AG04450 (cell line): ENCODE data around the gene LACTBL1. TPM values are rescaled to one million over a fixed set of nuclear protein-coding genes. Genes with fewer than 3 reads are reported as not detected.
"Not testable (repeated sequence)": the region's sequence is repeated elsewhere in the genome, so short reads cannot be mapped to it uniquely, and the experiment has no call there.

Source experiments
- CTCF ChIA-PET: fragments of 300-600, 350-600 bp; formaldehyde crosslinking; extraction: SDS; loops from one replicate; lab custom pipeline; 2022; ENCODE audit warnings: antibody characterized with exemption, inconsistent platforms; lab: Charles Lee
- POLR2A ChIA-PET: fragments of 350-600 bp; formaldehyde crosslinking; extraction: SDS; loops from one replicate; lab custom pipeline; 2021; ENCODE audit warnings: antibody characterized with exemption, inconsistent platforms; lab: Yijun Ruan, JAX
- DNase-seq: peaks from one replicate; pipeline ENCODE4 v3.0.0-alpha.2; 2011; ENCODE audit warnings: low read depth, low spot score
- H3K27ac ChIP-seq: one replicate; pipeline ENCODE4 v1.5.1; 2012; ENCODE audit warnings: low read depth, low read length, control low read depth
- H3K27me3 ChIP-seq: one replicate; pipeline ENCODE4 v1.6.0; 2012; ENCODE audit warnings: low read length; ENCODE audit not compliant: control insufficient read depth, insufficient read depth
- H3K4me3 ChIP-seq: 2 replicates; pipeline ENCODE4 v1.5.1; 2011; ENCODE audit warnings: mild to moderate bottlenecking, low read depth, low read length, control low read depth
- H3K9me3 ChIP-seq: 2 replicates; pipeline ENCODE4 v1.5.1; 2012; ENCODE audit warnings: low read length; ENCODE audit not compliant: control insufficient read depth, insufficient read depth
- CTCF ChIP-seq: IDR thresholded peaks from 2 replicates; pipeline ENCODE4 v1.5.1; 2011; ENCODE audit warnings: low read depth, low read length, control low read depth, inconsistent platforms
- polyA plus RNA-seq: library from polyadenylated mRNA; depleted of rRNA; stranded (reverse); fragments of >200 nt; gene quantifications from 2 replicates; pipeline ENCODE4 v1.2.3, GENCODE V29; 2011

LACTBL1 gene
- polyA plus RNA-seq, 1 experiment, result not detected

GRCh38 chr1:22953057-22953739 is 19.5 kb downstream of the LACTBL1 start:
- TF ChIP-seq CTCF, result no peak
- Histone ChIP-seq H3K9me3 (peaks cover 3% of the 10 kb centered on the region; the same call in 1 of the 2 replicates), H3K27ac (no peak overlapping the region), H3K27me3 (peaks cover 58% of the 10 kb centered on the region), H3K4me3 (no peak overlapping the region)
- ChIA-PET POLR2A (no interaction called here), CTCF (interaction anchor here (0.6 kb wide), 1 partner anchor 39 kb away, joined by 3 read pairs; no protein-coding TSS in a partner anchor)
- DNase-seq, result no peak

- peaks cover 3% of the 10 kb centered on the region; the same call in 1 of the 2 replicates for H3K9me3 ChIP-seq
- no peak overlapping the region for H3K27ac ChIP-seq
- ChIA-PET CTCF (no interaction called here), POLR2A (no interaction called here)
- H3K27me3 ChIP-seq, result peaks cover 58% of the 10 kb centered on the region
- TF ChIP-seq CTCF, result no peak
- no peak overlapping the region for H3K4me3 ChIP-seq
- no peak for DNase-seq
Measured at GRCh38 chr1:22952694-22953056, 20.0 kb downstream of the LACTBL1 start.

- no peak for DNase-seq
- Histone ChIP-seq H3K9me3 (peaks cover 3% of the 10 kb centered on the region; the same call in 1 of the 2 replicates), H3K4me3 (no peak overlapping the region), H3K27ac (no peak overlapping the region), H3K27me3 (peaks cover 59% of the 10 kb centered on the region)
- ChIA-PET CTCF (no interaction called here), POLR2A (no interaction called here)
- TF ChIP-seq CTCF, result no peak
Measured at GRCh38 chr1:22951796-22952195, 20.9 kb downstream of the LACTBL1 start.

GRCh38 chr1:22949822-22950331 is 22.8 kb downstream of the LACTBL1 start:
- Histone ChIP-seq H3K9me3 (peaks cover 3% of the 10 kb centered on the region; the same call in 1 of the 2 replicates), H3K4me3 (no peak overlapping the region), H3K27ac (no peak overlapping the region), H3K27me3 (peaks cover 45% of the 10 kb centered on the region)
- POLR2A ChIA-PET, result no interaction called here
- CTCF ChIA-PET, result interaction anchor here (1.2 to 1.7 kb wide), 2 partner anchors 19 to 245 kb away, joined by 3 to 4 read pairs; no protein-coding TSS in a partner anchor
- no peak for TF ChIP-seq CTCF
- no peak for DNase-seq

- H3K27me3 ChIP-seq, result peaks cover 33% of the 10 kb centered on the region
- POLR2A ChIA-PET, H3K9me3 ChIP-seq, H3K27ac ChIP-seq, H3K4me3 ChIP-seq, DNase-seq: not testable (repeated sequence)
- CTCF ChIA-PET, result interaction anchor here (1.1 kb wide), 1 partner anchor 17 kb away, joined by 3 read pairs; no protein-coding TSS in a partner anchor
Measured at GRCh38 chr1:22945171-22945570, 27.5 kb downstream of the LACTBL1 start.
